Stimulated activated CD8-positive, alpha-beta memory T cell treated with anti-CD3 and anti-CD28 coated beads, Interleukin-12 subunit alpha, Interleukin-12 subunit beta, amount 100 ng/mL, for 24 hours (primary cell): Measurements from ENCODE around the gene RNF13.
"Not testable (repeated sequence)": the region's sequence is repeated elsewhere in the genome, so short reads cannot be mapped to it uniquely, and the experiment has no call there.

Experiments used
- DNase-seq: peaks from one replicate; pipeline ENCODE4 v3.0.0-alpha.2; 2020; ENCODE audit errors: extremely low read depth

RNF13 gene

DNA sequence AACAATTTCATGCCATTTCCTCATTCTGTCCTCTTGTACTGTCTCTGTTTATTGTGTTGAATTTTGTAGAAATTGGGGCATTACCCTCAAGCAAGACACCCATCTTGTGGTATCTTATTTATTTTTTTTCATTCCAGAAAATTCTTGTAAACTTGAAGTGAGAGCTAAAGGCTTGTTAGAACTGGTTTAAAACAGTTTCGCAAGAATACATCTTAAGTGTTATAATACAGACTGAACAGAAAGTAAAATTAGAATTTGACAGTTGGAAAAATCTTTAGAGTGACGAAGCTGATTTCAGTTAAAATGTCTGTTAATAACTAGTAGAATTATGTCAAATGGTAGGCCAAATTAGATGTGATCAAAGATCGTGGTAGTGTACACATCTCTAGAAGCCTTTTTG, 26.9 kb downstream of the RNF13 start:
- DNase-seq: no peak

DNA sequence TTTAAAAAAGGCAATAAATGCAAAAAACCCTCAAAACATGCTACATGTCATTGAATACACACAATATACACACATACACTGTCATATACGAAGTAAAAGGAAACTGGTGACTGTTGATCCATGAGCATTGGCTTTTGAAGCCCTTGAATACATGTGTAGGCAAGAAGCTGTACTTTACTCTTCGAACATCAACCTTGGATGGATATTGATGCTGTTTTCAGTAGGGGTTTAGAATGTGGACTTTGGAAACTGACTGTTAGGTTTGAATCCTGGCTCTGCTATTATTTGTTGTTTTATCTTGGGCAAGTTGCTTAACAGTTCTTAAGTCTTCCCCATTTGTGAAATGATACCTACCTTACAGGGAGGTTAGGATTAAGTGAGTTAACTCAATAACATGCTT, 30.5 kb downstream of the RNF13 start:
- DNase-seq: no peak

DNA sequence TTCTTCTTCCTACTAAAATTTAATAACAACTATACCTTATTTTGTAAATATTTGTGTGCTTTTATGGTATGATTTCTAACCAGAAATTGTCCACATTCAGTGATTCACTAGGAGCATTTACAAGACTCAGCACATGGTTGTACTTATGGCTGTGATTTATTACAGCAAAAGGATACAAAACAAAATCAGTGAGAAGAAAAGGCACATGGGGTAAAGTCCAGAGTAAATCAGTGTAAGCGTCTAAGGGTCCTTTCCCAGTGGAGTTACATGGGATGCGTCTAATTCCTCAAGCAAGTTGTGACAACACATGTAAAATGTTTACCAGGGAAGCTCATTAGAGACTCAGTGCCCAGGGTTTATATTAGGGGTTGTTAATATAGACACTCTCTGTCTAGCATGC, 31.1 kb downstream of the RNF13 start:
- DNase-seq: no peak

DNA sequence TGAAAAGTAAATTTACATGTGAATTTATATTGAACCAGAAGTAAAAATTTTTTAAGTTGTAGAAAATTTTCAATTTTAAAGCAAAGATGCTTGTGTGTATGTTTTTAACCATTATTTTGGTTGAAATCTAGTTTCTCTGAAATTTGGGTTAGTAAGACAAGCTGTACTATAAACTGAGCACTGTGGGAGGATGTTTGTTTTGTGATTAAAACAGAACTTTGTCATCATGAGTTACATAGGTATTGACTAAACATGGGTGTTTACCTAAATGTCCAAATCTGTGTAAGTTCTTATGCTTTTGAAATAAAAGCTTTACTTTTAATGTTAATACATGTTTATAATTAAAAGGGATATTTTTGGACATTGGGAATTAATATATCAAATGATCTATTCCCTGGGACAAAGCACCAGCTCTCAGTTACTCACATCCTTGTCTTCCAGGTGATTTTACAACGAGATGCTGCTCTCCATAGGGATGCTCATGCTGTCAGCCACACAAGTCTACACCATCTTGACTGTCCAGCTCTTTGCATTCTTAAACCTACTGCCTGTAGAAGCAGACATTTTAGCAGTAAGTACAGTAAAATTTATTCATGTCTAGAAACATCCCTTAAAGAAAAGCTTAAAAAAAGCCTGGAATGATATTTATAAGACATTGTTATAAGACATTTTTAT, 32.7 kb downstream of the RNF13 start:
- DNase-seq: no peak

DNA sequence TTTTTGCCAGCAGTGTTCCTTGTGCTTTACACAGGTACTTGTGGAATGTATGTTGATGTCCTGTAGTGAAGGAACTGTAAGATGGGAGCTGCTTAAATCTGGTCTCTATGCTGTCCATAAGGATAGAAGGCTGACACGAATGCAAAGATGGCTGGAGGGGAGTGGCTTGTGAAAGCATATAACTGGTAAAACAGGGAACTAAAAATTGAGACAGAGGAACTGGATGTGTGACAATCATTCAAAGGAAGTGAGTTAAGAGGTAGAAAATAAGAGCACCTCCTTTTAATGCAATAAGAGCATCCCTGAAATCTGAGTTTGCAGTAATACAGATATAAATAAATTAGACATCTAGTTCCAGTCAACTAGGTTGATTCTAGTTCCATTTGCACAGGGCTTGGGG, 35.2 kb downstream of the RNF13 start:
- no peak for DNase-seq

DNA sequence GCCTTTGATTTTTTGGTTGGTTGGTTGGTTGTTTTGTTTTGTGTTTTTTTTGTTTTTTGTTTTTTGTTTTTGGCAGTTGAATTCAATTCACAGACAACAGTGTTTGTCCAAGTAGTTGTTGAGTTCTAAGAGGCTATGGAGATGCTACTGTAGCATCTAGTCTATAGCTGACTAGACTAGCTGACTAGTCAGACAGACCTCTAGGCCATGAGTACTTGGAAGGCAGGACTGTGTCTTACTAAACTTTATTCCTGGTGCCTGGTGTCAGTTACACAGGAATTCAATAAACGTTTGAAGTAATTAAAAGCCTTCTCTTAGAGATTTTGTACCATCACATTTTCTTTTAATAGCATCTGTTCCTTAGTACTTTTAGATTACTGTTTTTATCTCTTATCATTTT, 35.7 kb downstream of the RNF13 start:
- DNase-seq: no peak

DNA sequence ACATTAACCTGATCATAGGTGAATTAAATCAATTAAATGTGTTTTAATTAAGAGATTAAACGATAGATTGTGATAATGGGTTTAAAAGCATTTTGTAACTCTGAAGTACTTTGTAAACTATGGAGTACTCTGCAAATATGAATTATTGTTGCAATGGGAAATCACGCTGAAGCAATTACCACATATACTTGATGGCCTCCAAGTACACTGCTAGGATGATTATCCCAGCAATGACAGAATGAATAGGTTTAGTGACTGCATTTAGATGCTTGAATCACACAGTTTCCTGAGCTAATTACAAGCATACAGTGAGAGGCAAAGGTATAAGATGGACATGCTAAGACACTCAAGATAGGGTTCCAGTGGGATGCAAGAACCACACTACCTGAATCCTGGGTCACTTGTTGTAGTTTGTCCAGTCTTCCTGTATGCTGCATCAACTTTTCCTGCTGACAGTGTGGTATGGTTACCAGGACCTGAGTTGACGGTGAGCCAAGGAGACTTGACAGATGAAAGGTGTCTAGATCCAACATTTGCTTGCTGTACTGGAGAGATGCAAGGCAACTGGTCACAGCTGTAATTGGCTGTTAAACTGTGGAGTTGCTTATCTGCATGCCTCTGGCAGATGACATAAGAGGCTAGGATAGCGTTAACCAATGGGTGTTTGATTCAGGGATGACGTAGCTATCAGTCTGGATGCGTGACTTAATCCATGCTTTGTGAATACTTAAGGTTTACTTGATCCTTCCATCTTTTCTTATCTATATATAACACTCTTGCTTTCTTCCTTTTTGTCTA, 38.0 kb downstream of the RNF13 start:
- DNase-seq: no peak

DNA sequence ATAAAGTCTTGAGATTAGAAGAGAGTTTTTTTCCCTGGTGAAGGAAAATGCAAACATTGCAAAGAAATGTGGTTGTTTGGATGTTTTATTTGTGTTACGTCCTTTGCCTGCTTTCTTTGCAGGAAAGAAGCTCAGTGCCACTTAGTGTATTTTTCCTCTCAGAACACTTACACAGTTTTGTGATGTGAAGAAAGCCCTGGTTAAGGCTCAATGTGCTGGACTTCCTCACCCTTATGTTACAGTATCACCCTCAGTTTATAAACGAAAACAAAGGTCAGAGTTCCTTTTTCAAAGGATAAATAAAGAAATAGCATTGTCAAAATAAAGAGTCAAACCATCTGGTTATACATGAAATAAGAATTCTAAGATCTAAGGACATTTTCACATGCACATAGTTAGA, 45.9 kb downstream of the RNF13 start:
- DNase-seq: no peak

DNA sequence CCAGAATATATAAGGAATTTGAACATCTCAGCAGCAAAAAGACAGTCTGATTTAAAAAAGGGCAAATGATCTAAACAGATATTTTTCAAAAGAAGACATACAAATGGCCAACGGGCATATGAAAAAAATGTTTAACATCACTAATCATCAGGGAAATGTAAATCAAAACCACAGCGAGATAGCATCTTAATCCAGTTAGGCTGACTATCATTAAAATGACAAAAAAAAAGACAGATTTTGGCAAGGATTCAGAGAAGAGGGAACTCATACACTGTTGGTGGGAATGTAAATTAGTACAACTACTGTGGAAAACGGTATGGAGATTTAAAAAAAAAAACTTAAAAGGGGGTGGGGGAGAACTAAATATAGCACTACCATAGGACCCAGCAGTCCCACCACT, 47.9 kb downstream of the RNF13 start:
- no peak for DNase-seq

DNA sequence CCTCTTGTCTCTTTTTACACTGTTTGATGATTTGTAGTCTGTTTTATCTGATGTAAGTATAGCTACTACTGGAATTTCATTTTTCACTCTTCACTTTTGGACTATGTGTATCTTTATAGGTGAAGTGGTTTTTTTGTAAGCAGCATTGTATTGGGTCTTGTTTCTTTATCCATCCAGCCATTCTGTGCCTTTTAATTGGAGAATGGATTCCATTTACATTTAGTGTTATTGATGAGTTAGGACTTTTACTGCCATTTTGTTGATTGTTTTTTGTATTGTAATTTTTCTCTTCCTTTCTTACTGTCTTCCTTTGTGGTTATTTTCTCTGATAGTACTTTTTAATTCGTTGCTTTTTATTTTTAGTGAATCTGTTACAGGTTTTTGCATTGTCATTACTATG, 54.5 kb downstream of the RNF13 start:
- no peak for DNase-seq

DNA sequence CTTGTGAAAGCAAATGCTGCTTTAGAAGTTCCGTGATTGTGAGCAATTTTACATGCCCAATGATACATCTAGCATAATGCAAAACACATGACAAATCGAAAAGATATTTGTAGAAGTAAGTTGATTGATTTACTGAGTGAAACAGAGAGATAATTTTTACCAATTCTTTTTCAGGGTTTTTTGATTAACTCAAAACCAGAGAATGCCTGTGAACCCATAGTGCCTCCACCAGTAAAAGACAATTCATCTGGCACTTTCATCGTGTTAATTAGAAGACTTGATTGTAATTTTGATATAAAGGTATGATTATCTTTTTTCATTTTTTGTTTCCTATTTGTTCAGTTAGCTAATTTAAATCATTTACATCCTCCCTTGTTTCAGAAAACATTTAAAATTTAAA, 58.8 kb downstream of the RNF13 start:
- DNase-seq: no peak

DNA sequence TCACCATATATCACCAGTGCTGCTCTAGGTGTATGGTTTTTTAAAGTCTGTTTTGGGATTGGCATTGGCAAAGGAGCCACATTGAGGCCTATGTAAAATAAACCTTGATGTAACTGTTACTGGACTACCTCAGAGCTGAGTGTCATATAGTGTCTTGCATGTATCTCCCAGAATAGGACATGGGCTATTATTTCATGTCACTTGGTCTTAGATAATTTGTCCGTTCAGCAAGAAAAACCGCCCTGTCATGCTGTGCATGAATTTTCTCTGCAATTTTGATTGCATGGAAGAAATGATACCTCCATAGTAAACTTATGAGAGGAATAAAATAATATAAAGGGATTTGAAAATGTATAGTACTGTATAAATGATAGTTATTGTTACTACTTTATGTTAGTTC, 59.6 kb downstream of the RNF13 start:
- DNase-seq: no peak

DNA sequence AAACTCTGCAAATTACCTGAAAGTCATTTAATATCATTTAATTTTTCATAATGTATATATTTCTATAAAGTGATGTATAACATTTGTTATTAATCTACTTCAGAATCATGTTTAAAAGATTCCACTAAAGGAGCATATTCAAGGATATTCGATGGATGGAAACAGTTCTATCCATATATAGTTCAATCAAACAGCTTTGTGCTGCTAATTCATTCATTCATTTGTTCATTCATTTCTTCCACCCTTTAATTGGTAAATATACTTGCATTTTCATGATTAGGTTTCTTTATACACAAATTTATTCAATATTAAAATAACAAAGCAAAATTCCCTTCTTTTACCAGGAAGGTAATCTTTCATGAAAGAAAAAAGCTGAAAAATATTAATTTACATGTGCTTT, 64.7 kb downstream of the RNF13 start:
- DNase-seq: no peak

DNA sequence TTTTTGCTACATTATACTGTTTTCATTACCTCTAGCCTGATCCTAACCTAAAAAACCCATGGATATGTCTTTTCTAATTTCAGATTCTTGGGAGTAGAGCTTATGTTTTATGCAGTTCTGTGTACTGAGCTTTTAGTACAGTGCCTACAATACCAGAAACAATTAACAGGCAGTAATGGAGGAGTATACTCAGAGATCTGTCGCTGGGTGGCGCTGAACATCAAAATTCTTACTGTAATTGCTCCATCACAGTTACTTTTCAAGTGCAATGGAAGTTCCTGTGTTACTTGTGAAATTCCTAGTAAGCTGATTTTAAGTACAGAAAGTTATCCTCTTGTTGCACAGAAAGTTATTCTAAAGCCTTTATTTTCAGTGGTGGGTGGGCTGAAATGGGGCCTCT, 66.9 kb downstream of the RNF13 start:
- DNase-seq: no peak

DNA sequence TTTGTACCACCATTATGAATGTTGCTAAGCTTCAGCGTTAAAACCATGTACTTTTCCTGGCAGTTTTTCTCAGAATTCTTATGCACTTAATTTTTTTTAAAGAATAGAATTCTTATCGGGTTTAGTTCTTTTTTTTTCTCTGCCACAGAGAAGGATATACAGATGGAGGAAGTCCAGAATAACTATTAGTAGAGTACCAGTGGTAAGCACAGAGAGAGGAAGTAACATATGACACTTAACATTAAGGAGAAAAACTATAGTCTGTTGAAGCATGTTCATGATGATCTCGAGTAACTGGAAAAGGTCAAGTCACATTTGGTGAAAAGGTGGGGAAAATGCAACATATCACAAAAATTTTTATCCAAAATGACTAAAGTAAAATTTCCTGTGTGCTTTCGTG, 68.9 kb downstream of the RNF13 start:
- no peak for DNase-seq

DNA sequence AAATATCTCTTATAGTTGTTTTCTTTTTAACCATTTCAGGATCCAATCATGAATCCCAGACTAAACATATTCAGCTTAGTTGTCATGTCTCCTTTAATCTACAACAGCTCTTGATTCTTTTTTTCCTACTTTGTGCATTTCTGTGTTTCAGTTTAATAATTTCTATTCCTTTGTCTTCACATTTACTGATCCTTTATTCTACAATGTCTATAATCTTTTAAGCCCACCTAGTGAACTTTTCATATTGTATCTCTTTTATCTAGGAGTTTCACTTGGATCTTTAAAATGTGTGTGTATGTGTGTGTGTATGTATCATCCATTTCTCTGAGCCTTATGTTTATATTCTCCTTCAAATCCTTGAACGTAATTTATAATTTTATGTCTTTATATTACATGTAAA, 70.1 kb downstream of the RNF13 start:
- DNase-seq: no peak

DNA sequence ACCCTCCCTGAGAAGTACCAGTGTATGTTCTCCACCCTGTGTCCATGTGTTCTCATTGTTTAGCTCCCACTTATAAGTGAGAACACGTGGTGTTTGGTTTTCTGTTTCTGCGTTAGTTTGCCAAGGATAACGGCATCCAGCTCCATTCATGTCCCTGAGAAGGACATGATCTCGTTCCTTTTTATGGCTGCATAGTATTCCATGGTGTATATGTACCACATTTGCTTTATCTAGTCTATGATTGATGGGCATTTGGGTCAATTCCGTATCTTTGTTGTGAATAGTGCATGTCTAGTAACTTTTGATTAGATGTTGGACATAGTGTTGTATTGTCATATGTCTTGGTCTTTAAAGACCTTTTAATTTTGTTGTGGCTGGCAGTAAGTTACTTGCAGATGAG, 70.8 kb downstream of the RNF13 start:
- DNase-seq: not testable (repeated sequence)

DNA sequence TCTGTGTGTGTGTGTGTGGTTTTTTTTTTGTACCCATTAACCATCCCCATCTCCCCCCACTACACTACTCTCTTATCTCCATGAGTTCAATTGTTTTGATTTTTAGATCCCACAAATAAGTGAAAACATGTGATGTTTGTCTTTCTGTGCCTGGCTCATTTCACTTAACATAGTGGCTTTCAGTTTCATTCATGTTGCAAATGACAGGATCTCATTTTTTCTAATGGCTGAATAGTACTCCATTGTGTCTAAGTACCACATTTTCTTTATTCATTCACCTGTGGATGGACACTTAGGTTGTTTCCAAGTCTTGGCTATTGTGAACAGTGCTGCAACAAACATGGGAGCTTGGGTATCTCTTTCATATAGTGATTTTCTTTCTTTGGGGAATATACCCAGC, 71.8 kb downstream of the RNF13 start:
- not testable (repeated sequence) for DNase-seq

DNA sequence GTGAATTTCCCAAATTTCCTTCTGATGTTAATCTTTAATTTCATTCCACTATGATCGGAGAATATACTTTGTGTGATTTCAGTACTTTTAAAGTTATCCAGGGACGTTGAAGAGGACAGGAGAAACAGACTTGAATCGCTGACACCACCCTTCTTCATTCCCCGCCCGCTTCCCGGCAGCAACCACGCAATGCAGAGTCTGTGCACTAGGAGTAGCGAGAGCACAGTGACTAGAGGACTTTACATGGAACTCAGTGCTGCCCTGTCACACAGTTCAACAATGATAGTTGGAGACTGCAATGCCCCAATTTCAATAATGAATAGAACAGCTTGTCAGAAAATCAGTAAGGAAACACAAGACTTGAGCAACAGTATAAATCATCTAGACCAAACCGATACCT, 73.9 kb downstream of the RNF13 start:
- no peak for DNase-seq

DNA sequence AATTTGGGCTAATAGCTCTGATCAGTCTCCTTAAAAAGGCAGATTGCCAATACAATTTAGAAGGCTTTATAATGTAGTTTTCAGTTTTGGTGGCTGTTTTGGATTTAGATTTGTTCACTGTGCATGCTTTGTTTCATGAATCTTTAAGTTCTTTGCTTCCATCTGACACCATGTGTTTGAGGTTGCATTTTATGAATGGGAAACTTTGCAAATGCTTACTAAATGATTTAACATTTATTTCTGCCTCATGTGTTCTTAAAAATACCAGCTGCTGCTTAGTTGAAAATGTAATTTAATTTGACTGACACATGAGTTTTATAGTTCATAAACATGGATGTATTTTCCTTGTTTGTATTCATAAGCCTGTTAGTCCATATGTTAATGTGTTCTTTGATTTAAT, 78.6 kb downstream of the RNF13 start:
- no peak for DNase-seq

DNA sequence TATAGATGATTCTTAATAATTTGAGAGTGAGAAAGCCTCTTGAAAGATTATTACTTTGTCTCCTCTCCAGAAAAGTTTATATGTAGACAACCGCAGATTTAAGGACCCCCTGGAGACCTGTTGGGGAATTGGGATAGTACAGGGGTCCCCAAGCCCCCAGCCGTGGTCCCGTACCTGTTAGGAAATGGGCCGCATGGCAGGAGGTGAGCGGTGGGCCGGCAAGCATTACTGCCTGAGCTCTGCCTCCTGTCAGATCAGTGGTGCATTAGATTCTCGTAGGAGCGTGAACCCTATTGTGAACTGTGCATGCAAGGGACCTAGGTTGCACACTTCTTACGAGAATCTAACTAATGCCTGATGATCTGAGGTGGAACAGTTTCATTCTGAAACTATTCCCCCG, 79.4 kb downstream of the RNF13 start:
- DNase-seq: no peak

DNA sequence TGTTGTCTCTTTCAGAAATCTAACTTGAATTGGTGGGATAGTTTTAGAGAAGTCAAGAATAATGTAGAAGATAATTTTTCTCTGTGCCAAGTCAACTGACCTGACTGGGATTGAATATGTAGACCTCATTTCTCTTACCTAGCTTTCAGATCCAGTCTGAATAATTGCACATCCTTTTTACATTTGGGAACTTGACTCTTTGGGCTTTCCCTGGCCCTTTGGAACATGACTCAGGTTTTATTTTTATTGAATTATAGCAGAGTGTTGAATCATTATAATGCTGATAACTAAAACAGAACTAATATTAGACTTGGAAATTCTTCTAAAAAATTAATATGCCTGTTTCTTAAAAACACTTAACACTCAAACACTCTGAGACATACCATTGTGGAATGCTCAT, 81.2 kb downstream of the RNF13 start:
- no peak for DNase-seq

DNA sequence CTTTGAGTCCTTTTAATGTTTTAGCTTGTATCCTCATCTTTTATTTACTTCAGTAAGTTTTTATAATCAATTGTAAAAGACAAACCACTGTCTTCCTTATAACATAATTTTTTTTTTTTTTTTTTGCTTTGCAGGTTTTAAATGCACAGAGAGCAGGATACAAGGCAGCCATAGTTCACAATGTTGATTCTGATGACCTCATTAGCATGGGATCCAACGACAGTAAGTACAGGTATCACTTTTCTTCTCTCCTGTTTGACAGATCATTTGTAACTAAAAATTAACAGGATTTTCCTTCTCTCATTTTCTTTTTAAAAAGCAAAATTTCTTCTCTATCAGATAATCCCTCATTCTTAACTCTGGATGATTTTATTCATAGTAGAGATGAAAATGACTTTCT, 82.3 kb downstream of the RNF13 start:
- DNase-seq: no peak

DNA sequence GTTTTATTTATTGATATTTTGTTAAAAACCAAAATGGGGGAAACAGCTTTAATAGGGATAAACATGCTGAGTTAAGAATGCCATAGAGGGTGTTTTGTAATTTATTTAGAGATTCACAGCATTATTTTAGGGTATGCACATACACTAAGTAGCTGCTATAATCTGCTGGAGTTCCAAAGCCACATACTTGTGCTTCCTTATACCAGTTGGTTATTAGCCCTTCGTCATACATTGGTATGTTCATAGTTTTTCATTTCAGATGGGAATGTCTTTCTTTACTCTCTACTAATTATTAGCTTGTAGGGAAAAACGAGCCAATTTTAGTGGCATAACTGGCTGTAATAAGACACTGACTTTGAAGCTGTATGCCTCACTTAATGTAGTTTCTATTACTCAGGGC, 82.8 kb downstream of the RNF13 start:
- DNase-seq: no peak
